Pancreas (tissue), 10 donors: ENCODE measurements around the gene POFUT1. TPM values are rescaled to one million over a fixed set of nuclear protein-coding genes. Genes with fewer than 3 reads are reported as not detected.

Source experiments
- ATAC-seq, 4 donors: fragments of 200-7000 bp; cut with Tn5 transposase; one replicate each; pipeline versions ENCODE4 v1.8.0 to v1.9.1; 2020; ENCODE audit warnings: mild to moderate bottlenecking in 4 of 4, moderate library complexity in 4 of 4
- DNase-seq, 6 donors: peaks; one replicate each; pipeline ENCODE4 v3.0.0-alpha.2; 2020
- FAIRE-seq: peaks from 2 replicates; lab custom pipeline; 2012; peaks lifted over from hg19 to GRCh38; lab: Jason Lieb, UNC
- H3K27ac ChIP-seq, 4 donors: fragments of 200-600 bp; sonication (generic); 1 replicate in 3 of 4; 2 replicates in 1 of 4; pipeline versions ENCODE4 v1.5.0 to v1.8.0; 2020
- H3K27me3 ChIP-seq, 4 donors: fragments of 200-600 bp; one replicate each; pipeline ENCODE4 v1.8.0; 2021
- H3K36me3 ChIP-seq, 3 donors: fragments of 200-600 bp; sonication (generic) in 1 of 3; one replicate each; pipeline versions ENCODE4 v1.5.0 to v1.8.0; 2020 to 2021
- H3K4me1 ChIP-seq, 3 donors: fragments of 200-600 bp; one replicate each; pipeline ENCODE4 v1.8.0; 2021
- H3K4me3 ChIP-seq, 4 donors: fragments of 200-600 bp; sonication (generic) in 2 of 4; one replicate each; pipeline versions ENCODE4 v1.5.0 to v1.8.0; 2020 to 2021
- H3K9me3 ChIP-seq, 4 donors: fragments of 200-600 bp; one replicate each; pipeline ENCODE4 v1.8.0; 2021
- WGBS, 2 donors: extraction: QIAGEN DNeasy Blood & Tissue Kit; methylation state at CpG; one replicate each; pipeline ENCODE4 v1.1.7; 2013; 5-methylcytosine and 5-hydroxymethylcytosine counted together
- intact Hi-C, 3 donors: fragments of 100-400 bp; cut with DNase I; formaldehyde crosslinking; loops; one replicate each; pipeline versions ENCODE4 v1.11.1 to v1.14.2; 2022
- polyA plus RNA-seq, 2 donors: library from polyadenylated mRNA; stranded (reverse); fragments of 200-250 nt; gene quantifications; one replicate each; pipeline ENCODE4 v1.2.3, GENCODE V29; 2013
- total RNA-seq, 6 donors: library from RNA; stranded (reverse); fragmentation: NEBNext Ultra II Directional in 4 of 6; extraction: Animal tissue kit (Norgen Biotek cat#: 25700) in 4 of 6; gene quantifications; one replicate each; pipeline versions ENCODE4 v1.2.1 to v1.2.4, GENCODE V29; 2021 to 2023
- TF ChIP-seq, protein P1 (sequence below), 4 donors: fragments of 200-600 bp; sonication (generic) in 3 of 4; IDR thresholded peaks; one replicate each; pipeline versions ENCODE4 v1.5.0 to v1.8.0; 2021; ENCODE audit warnings: antibody characterized with exemption in 4 of 4
- donor health status: healthy with polysubstance abuse.
- donor health status: DM: no; HTN: no; CAD: no; lungs with moderate emphysema.
- donor health status: DM: no; HTN: no; CAD: no.
- donor health status: control.
- donor health status: control.
- donor health status: Bipolar disorder and iron deficiency.
- donor health status: DM: yes; HTN: yes; CAD: no.
- donor health status: DM: no; HTN: no; CAD: no.
- donor health status: DM: no; HTN: no; CAD: no.
- donor health status: DM: yes; HTN: yes; CAD: no.

The POFUT1 gene
- total and polyA plus RNA-seq, 8 donors, result 7.3 to 20.7 (median 14.9) TPM

DNA sequence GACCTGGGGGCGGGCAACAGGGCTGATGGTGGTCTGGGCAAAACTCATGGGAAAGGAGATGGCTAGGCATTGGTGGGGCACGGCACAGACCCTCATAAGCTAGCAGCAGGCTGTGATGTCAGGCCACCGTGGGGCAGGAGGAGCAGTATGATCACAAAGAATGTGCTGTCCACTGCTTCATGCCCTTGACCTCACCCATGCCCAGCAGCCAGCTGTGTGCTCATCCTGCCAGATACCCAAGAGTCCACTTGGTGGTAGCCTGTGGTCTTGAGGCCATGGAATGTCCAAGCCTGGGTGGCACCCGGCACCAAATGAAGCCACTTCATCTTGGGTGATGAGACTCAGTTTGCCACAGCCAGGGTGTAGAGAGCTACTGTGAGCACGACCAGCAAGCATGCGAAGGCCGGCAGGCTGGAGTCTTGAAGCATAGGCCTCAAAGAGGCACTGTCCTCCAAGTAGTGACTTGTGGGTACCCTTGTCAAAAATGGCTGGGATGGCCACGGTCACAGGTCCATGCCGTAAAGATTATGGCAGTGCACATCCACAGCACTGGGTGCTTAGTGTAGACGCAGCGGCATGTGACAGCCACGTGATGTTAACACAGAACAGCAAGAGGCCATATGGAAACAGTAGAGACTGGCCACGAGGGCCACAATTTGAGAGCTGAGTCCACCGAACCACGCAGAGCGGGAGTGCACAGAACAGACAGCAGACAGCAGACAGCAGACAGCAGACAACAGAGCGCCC is 19.1 kb upstream of the POFUT1 start:
- DNase-seq (peak in 1 of 6 donors; percentile 32), ATAC-seq (no peak), FAIRE-seq (no peak)
- intact Hi-C loops, result no loop called here
- Histone ChIP-seq H3K36me3 (no peaks in the 10 kb centered on the region), H3K4me3 (no peak overlapping the region), H3K27ac (no peak overlapping the region), H3K27me3 (no peaks in the 10 kb centered on the region), H3K9me3 (no peaks in the 10 kb centered on the region), H3K4me1 (peaks cover 0 to 15% (median 4%) of the 10 kb centered on the region in 3 donors)
- 97 to 98% methylated on average over 17 of the region's 17 CpGs for WGBS, 2 donors
- TF ChIP-seq, protein P1, sequence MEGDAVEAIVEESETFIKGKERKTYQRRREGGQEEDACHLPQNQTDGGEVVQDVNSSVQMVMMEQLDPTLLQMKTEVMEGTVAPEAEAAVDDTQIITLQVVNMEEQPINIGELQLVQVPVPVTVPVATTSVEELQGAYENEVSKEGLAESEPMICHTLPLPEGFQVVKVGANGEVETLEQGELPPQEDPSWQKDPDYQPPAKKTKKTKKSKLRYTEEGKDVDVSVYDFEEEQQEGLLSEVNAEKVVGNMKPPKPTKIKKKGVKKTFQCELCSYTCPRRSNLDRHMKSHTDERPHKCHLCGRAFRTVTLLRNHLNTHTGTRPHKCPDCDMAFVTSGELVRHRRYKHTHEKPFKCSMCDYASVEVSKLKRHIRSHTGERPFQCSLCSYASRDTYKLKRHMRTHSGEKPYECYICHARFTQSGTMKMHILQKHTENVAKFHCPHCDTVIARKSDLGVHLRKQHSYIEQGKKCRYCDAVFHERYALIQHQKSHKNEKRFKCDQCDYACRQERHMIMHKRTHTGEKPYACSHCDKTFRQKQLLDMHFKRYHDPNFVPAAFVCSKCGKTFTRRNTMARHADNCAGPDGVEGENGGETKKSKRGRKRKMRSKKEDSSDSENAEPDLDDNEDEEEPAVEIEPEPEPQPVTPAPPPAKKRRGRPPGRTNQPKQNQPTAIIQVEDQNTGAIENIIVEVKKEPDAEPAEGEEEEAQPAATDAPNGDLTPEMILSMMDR (IDR thresholded peaks at IDR 0.05), result no peak

DNA sequence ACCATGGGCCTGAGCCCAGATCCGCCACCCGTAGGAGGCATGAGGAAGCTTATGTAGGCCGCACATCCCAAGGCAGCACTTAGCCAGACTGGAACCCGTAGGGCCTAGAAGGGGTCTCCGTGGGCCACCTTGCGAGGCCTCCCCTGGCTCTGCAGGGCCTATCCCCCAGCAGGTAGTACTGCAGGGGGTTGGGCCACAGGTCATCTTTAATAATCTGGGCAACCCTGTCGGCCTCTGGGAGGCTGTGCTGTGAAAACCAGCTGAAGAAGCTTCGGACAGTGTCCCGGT is 18.6 kb upstream of the POFUT1 start:
- WGBS, 2 donors, result 92 to 97% methylated on average over 9 of the region's 9 CpGs
- ATAC-seq, result no peak
- H3K4me3 ChIP-seq, result peak overlapping the region in 2 of 4 donors; percentile 55 to 57
- H3K4me1 ChIP-seq, result peaks cover 0 to 15% (median 4%) of the 10 kb centered on the region in 3 donors
- intact Hi-C loops, result no loop called here
- DNase-seq, result no peak
- TF ChIP-seq, protein P1 (IDR thresholded peaks at IDR 0.05), result no peak
- no peaks in the 10 kb centered on the region for H3K36me3 ChIP-seq
- no peak for FAIRE-seq
- H3K9me3 ChIP-seq, result no peaks in the 10 kb centered on the region
- no peak overlapping the region for H3K27ac ChIP-seq
- no peaks in the 10 kb centered on the region for H3K27me3 ChIP-seq

DNA sequence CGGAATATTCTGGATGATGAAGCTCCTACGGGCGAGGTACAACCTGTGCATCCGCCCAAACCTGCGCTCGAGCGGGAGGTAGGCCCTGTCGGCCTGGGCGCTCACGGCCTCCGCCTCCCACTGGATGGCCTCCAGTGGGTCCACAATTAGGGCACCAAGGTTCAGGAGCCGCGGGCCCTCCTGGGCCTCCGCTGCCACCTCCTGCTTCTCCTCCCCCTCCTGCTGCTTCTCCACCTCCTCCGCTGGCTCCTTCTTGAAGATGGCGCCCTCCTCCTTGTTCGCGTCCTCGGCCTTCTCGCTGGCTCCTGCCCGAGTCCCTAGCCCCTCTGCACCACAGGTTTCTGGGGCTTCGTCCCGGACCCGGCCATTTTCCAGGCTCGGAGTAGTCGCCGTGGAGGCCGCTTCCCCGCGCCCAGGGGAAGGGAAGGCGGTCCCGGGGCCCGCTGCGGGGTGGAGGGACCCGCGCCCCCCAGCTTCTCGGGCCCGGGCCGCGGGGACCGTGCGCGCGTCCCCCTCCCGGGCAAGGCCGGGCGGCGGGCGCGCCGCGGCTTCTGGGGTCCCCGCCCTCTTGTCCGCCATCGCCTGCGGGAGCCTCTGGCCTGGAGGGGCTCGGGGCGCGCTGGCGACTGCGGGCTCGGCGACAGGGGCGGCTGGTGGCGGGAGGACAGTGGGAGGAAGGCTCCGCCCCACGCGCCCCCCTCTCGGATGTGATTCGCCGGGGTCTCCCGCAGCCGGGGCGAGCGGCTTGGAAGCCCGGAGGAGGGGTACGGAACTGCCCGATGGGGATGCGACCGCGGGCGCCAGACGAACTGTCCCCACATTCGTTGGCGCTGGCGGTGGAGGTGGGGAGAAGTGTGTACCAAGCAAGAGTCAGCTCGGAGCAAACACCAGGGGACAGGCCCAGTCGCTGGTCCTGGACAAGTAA is 17.7 kb upstream of the POFUT1 start:
- H3K27me3 ChIP-seq, result no peaks in the 10 kb centered on the region
- peak overlapping the region; percentile 44 to 63 (median 56) for H3K4me3 ChIP-seq
- no peaks in the 10 kb centered on the region for H3K9me3 ChIP-seq
- DNase-seq, result peak in 3 of 6 donors; percentile 38 to 77 (median 50)
- WGBS, 2 donors, result 7 to 10% methylated on average over 56 to 88 of the region's 88 CpGs
- TF ChIP-seq, protein P1 (IDR thresholded peaks at IDR 0.05), result no peak
- intact Hi-C loops, result no loop called here
- peak overlapping the region; percentile 26 to 66 (median 50) for H3K27ac ChIP-seq
- ATAC-seq, result peak; percentile 33 to 66 (median 62)
- no peak for FAIRE-seq
- peaks cover 0 to 15% (median 4%) of the 10 kb centered on the region in 3 donors for H3K4me1 ChIP-seq
- peaks cover 0 to 2% (median 0%) of the 10 kb centered on the region in 3 donors for H3K36me3 ChIP-seq

DNA sequence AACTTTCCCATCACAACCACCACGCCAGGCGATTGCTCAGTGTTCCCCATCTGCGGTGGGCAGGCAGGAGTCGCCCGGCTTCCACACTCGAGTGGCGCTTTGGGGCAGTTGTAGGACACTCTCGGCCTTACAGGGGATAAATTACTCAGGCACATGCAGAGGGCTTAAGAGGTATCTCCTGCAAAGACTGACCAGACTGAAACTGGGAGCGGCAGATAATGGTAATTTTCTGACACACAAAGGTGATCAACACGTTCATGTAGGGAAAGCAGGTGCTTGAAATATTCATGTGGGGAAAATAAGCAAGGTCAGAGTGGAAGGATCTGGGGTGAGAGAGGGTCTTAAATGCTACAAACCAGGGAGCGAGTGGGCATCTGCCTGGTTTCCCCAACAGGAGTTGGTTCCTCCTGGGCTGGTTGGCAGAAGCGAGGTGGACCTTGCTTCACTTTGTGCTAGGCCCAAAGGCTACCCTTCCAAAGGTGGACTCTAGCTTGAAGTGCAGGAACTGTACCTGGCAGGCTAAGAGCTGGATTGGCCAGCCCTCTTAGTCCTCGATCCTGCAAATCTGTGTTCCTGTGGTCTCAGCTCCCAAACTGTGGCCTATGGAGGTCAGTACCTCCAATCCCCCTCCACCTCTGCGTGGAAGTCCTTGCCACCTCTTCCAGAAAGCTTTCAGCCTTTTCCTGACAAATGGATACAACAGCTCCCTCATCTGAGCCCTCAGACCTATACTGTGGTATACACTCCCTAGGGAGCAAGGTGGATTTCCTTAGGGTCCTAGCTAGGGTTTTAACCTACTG is 16.9 kb upstream of the POFUT1 start:
- WGBS, 2 donors, result 63 to 68% methylated on average over 14 of the region's 14 CpGs
- Histone ChIP-seq H3K4me1 (peaks cover 0 to 15% (median 4%) of the 10 kb centered on the region in 3 donors), H3K27me3 (no peaks in the 10 kb centered on the region), H3K9me3 (no peaks in the 10 kb centered on the region), H3K27ac (peak overlapping the region in 3 of 4 donors; percentile 42 to 66 (median 59)), H3K36me3 (peaks cover 0 to 9% (median 0%) of the 10 kb centered on the region in 3 donors), H3K4me3 (peak overlapping the region; percentile 44 to 63 (median 56))
- DNase-seq (no peak), ATAC-seq (peak in 1 of 4 donors; percentile 5), FAIRE-seq (no peak)
- intact Hi-C loops, result no loop called here
- TF ChIP-seq, protein P1 (IDR thresholded peaks at IDR 0.05), result no peak
